ENCODE measurements around the gene FOXO6. TPM values are rescaled to one million over a fixed set of nuclear protein-coding genes. Genes with fewer than 3 reads are reported as not detected.

FOXO6 gene
- total and polyA plus RNA-seq, 2 of the 13 experiments (the other 11 are each of a cell fraction or from before 2014, with no cell fraction given), result 0.13 TPM; not detected in 1

DNA sequence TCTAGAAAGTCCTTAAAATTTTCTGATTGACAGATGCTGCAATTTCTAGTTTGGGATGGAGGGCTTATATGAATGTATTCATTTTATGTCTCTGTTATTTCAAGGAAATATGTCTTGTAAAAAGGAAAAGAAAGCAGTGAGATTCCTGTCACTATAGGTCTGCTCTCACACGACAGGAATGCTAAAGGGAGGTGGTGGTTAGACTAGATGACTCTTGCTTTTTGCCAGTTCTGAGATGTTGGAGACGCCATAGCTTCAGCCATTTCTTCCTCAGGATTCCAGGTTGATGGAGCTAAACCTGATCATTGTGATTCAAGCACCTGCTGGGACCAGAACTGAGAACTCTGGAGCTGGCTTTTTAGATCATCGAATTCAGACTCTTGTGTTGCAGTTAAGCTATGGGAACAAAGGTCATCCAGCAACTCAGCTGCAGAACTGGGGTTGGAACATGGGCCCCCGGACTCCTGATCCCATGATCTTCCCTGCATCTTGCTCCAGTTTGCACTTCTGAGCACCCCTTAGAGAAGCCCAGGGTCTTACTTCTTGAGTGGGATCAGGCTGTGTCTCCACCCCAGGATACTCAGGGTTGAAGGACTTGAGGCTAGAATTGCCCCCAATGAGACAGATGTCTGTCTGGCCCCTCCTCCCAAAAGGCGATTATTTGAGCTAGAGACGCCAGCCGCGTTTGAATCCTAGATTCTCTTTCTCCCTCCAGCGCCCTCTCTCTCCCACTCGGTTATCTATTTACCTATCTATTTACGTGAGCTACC, 46.7 kb upstream of the FOXO6 start:
- FAIRE-seq (no peak), ATAC-seq (no peak), DNase-seq (ENCODE audit: low spot score) (no peak)
- Histone ChIP-seq H3K27me3 (ENCODE audit: control insufficient read depth in 1 of 2, insufficient read depth in 2 of 2, low read length in 2 of 2) (no peaks in the 10 kb centered on the region; a peak in 1 of 5 replicates), H3K4me3 (replicated peaks in 1 of 3; ENCODE audit: insufficient read depth in 1 of 3, low read depth in 2 of 3, low read length in 3 of 3) (no peak overlapping the region), H3K4me1 (ENCODE audit: insufficient read depth, low read length) (peaks cover 12% of the 10 kb centered on the region), H3K27ac (ENCODE audit: extremely low read length, insufficient read depth, low read length) (no peak overlapping the region), H3K79me2 (ENCODE audit: insufficient read depth, low read length) (no peaks in the 10 kb centered on the region), H3K9me3 (ENCODE audit: low read length) (no peaks in the 10 kb centered on the region), H2AFZ (ENCODE audit: low read length) (no peak overlapping the region), H3K9ac (ENCODE audit: insufficient read depth, low read depth, low read length) (no peak overlapping the region), H3K36me3 (replicated peaks in 1 of 2; ENCODE audit: control insufficient read depth in 1 of 2, insufficient read depth in 2 of 2, low read length in 2 of 2) (no peaks in the 10 kb centered on the region), H3K4me2 (ENCODE audit: low read depth, low read length) (no peak overlapping the region), H4K20me1 (ENCODE audit: insufficient read depth, low read length) (no peaks in the 10 kb centered on the region)
- 31% methylated on average over 10 of the region's 11 CpGs for WGBS (ENCODE audit: low lambda C conversion rate)
- POLR2A ChIA-PET, result no interaction called here
- in situ Hi-C loops (cut with HindIII; ENCODE audit: extremely low pct_ligation_motif_present, low pct_unique_long_range_greater_than_20kb), result no loop called here
- CTCF ChIA-PET (ENCODE audit: low intra/inter-chr PET ratio, low total read pairs), result no interaction called here
- intact Hi-C loops (cut with micrococcal nuclease; ENCODE audit: unreplicated experiment), result no loop called here
- no TSS peak for BruUV-seq (replicated peaks)
- no peak for TF ChIP-seq ZNF326 (CRISPR knock-in tag; IDR thresholded peaks at IDR 0.05; ENCODE audit: borderline replicate concordance)
- TF ChIP-seq ZNF549 (CRISPR knock-in tag; IDR thresholded peaks at IDR 0.05), result no peak
- no peak for TF ChIP-seq ZFP82 (CRISPR knock-in tag; IDR thresholded peaks at IDR 0.05; ENCODE audit: borderline replicate concordance)
- TF ChIP-seq ZNF451 (CRISPR knock-in tag; IDR thresholded peaks at IDR 0.05), result no peak
- TF ChIP-seq ZNF33B (CRISPR knock-in tag; IDR thresholded peaks at IDR 0.05), result no peak
- TF ChIP-seq, protein P1, sequence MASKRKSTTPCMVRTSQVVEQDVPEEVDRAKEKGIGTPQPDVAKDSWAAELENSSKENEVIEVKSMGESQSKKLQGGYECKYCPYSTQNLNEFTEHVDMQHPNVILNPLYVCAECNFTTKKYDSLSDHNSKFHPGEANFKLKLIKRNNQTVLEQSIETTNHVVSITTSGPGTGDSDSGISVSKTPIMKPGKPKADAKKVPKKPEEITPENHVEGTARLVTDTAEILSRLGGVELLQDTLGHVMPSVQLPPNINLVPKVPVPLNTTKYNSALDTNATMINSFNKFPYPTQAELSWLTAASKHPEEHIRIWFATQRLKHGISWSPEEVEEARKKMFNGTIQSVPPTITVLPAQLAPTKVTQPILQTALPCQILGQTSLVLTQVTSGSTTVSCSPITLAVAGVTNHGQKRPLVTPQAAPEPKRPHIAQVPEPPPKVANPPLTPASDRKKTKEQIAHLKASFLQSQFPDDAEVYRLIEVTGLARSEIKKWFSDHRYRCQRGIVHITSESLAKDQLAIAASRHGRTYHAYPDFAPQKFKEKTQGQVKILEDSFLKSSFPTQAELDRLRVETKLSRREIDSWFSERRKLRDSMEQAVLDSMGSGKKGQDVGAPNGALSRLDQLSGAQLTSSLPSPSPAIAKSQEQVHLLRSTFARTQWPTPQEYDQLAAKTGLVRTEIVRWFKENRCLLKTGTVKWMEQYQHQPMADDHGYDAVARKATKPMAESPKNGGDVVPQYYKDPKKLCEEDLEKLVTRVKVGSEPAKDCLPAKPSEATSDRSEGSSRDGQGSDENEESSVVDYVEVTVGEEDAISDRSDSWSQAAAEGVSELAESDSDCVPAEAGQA (IDR thresholded peaks at IDR 0.05; ENCODE audit: low read depth), result no peak
- TF ChIP-seq, protein P1 (CRISPR knock-in tag; IDR thresholded peaks at IDR 0.05; ENCODE audit: borderline replicate concordance), result no peak
- peak; percentile 31; the same call in 1 of the 2 replicates for TF ChIP-seq HNF4A (CRISPR knock-in tag; IDR thresholded peaks at IDR 0.05)
- no peak for TF ChIP-seq SNAPC4 (CRISPR knock-in tag; IDR thresholded peaks at IDR 0.05)
- TF ChIP-seq HNF4G (IDR thresholded peaks at IDR 0.05; ENCODE audit: borderline replicate concordance, low read depth, low read length), result 0 out of 2 replicates have a peak, but pooled peaks have one; percentile 21
- TF ChIP-seq HNF4G (CRISPR knock-in tag; IDR thresholded peaks at IDR 0.05; ENCODE audit: borderline replicate concordance, low read depth), result no peak

All from HepG2 (cell line).